ENCODE data around the gene ABCB10.

The ABCB10 gene

GRCh38 chr1:229470406-229471043 is 88.0 kb downstream of the ABCB10 start:
- Histone ChIP-seq H3K27me3 (ENCODE audit: insufficient read depth, low read length, poor library complexity) (no peaks in the 10 kb centered on the region), H3K4me1 (ENCODE audit: insufficient read depth, low read length) (no peaks in the 10 kb centered on the region)

GRCh38 chr1:229466887-229467286 is 91.6 kb downstream of the ABCB10 start:
- no peak overlapping the region for H3K4me3 ChIP-seq (ENCODE audit: low read depth in 1 of 2, low read length in 2 of 2)
- H3K4me1 ChIP-seq (ENCODE audit: insufficient read depth, low read length) = no peaks in the 10 kb centered on the region
- H3K27ac ChIP-seq (ENCODE audit: low read length) = no peak overlapping the region
- no peaks in the 10 kb centered on the region for H3K79me2 ChIP-seq (ENCODE audit: insufficient read depth, low read length)
- no peaks in the 10 kb centered on the region for H3K9me3 ChIP-seq (ENCODE audit: insufficient read depth, low read length, severe bottlenecking)
- no peaks in the 10 kb centered on the region for H3K27me3 ChIP-seq (ENCODE audit: insufficient read depth, low read length, poor library complexity)
- TF ChIP-seq EZH2 (IDR thresholded peaks at IDR 0.05; ENCODE audit: borderline replicate concordance, low read depth, low read length, severe bottlenecking) (no peak), CTCF (IDR thresholded peaks at IDR 0.05; ENCODE audit: borderline replicate concordance, extremely low read depth, low read length, poor library complexity, severe bottlenecking) (no peak)
- DNase-seq (no peak), ATAC-seq (ENCODE audit: insufficient read depth, low read depth) (no peak)
- H3K9ac ChIP-seq (ENCODE audit: low read depth, low read length) = no peak overlapping the region
- H2AFZ ChIP-seq (ENCODE audit: low read depth, low read length) = no peak overlapping the region
- no peaks in the 10 kb centered on the region for H4K20me1 ChIP-seq (ENCODE audit: insufficient read depth, low read length)
- no peak overlapping the region for H3K4me2 ChIP-seq (ENCODE audit: insufficient read depth, low read length)
- peaks cover 94% of the 10 kb centered on the region for H3K36me3 ChIP-seq (ENCODE audit: insufficient read depth, low read length)

More at GRCh38 chr1:229470406-229471043, 88.0 kb downstream of the ABCB10 start:
- Histone ChIP-seq H2AFZ (ENCODE audit: low read depth, low read length) (no peak overlapping the region), H3K27ac (ENCODE audit: low read length) (no peak overlapping the region), H3K4me3 (ENCODE audit: low read depth in 1 of 2, low read length in 2 of 2) (no peak overlapping the region), H3K9ac (ENCODE audit: low read depth, low read length) (no peak overlapping the region), H3K4me2 (ENCODE audit: insufficient read depth, low read length) (no peak overlapping the region), H3K79me2 (ENCODE audit: insufficient read depth, low read length) (no peaks in the 10 kb centered on the region), H4K20me1 (ENCODE audit: insufficient read depth, low read length) (no peaks in the 10 kb centered on the region; the same call in 1 of the 2 replicates), H3K9me3 (ENCODE audit: insufficient read depth, low read length, severe bottlenecking) (no peaks in the 10 kb centered on the region), H3K36me3 (ENCODE audit: insufficient read depth, low read length) (peaks cover 91% of the 10 kb centered on the region)
- ATAC-seq (ENCODE audit: insufficient read depth, low read depth) (no peak), DNase-seq (no peak)
- no peak for TF ChIP-seq EZH2 (IDR thresholded peaks at IDR 0.05; ENCODE audit: borderline replicate concordance, low read depth, low read length, severe bottlenecking)
- no peak for TF ChIP-seq CTCF (IDR thresholded peaks at IDR 0.05; ENCODE audit: borderline replicate concordance, extremely low read depth, low read length, poor library complexity, severe bottlenecking)

All from DND-41 (cell line).